ENCODE measurements around the gene TRPC6.
"Not testable (repeated sequence)": the region's sequence is repeated elsewhere in the genome, so short reads cannot be mapped to it uniquely, and the experiment has no call there.

Gene TRPC6

DNA sequence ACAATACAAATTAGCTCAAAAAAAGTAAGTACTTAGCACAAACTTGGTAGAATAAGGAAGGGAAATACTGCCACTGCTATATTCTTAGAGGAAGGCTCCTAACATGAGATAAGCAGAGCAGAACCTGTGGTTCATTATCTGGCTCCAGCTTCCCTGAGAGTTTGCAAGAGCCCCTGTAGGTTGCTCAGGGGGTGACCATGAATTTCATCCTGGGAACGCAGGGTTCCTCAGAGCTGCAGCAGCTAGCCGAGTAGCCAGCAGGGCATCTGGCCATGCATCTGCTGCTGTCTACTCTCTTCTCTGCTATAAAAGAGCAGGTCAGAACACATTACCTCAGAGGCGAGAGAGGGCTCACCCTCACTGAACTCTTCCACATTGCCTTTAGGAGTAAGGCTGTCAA, 67.3 kb downstream of the TRPC6 start:
- no peak for DNase-seq

DNA sequence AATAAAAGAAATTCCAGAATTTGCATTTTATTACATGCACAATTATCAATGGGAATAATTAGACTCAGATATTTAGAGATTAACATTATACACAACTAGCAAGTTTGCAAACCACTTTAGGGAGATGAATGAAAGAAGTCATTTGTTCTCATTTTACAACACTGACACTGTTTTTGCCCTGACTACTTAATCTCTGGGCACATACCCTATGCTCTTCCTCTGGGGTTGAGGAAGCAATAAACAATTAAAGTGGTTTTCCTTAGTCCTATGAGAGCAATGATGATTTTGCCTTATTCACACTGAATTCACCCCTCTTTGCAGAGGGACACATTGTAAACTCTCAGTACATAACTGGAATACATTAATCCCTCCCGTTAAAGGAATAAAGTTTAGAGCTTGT, 72.7 kb downstream of the TRPC6 start:
- DNase-seq, result no peak

DNA sequence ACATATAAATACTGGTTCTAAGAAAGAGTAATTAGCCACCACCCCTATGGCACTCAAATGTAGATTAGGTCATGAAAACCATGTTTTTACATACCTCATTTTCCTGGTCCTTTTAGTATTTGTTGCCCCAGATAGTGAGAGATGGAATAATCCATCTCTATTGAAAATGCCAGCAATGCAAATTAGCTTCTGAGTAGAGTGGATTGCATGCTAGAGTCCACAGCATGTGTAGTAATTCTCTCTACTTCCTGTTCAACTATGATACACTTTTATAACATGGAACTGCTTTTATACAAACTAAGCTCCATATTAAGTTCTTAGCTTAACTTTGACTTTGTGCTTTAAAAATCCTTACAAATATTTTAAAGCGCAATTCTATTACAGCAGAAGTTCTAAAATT, 73.2 kb downstream of the TRPC6 start:
- DNase-seq, result no peak

DNA sequence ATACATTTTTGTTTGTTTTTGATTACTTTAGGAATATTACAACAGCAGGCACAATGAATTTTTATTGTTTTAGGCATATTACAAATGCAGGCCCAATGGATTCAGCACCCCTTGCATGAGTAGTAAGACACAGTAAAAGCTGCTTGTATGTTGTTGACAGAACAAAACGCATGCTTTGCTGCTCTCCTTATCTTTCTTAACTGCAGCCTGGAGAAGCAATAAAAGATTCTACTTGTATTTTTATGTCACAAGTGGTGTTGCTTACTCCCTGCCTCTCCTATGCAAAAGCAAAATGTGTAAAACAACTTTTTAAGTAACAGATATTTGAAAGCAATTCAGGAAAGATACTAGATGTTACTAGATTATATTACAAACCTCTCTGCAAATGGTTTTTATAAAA, 73.9 kb downstream of the TRPC6 start:
- no peak for DNase-seq

DNA sequence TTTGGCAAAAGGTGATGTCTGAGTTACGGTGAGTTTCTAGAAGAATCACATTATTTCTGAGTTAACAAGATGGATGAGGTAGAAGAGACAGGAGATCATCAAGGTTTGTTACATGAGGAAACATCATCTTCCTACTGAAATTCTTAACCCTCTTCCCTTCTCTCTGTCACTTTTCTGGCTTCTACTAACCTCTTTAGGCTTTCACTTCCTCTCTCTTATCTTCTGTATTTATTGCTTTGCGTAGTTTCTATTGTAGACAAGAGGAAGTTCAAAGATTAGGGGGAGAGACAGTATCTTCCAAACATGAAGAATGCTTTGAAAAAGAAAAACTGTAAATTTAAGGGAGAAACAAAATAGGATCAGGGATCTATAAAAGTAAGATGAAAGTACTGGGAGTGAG, 75.4 kb downstream of the TRPC6 start:
- DNase-seq, result no peak

DNA sequence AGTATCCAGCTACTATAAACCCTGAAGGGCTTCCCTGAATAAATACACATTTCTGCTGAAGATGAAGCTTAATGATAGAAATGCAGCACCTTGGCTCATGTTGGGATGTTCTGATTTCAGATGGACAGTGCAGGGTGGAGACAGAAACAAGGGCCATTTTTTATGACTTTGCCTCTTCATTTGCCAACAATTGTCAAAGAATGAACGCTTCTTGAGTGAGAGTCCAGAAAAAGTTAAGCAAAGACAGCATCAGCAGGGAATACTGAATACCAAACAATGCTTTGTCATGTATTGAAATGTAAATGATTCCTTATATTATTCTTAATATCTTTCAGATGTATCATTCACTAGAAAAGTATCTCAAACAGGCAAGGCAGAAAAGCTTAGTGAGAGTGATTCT, 84.9 kb downstream of the TRPC6 start:
- DNase-seq, result no peak

DNA sequence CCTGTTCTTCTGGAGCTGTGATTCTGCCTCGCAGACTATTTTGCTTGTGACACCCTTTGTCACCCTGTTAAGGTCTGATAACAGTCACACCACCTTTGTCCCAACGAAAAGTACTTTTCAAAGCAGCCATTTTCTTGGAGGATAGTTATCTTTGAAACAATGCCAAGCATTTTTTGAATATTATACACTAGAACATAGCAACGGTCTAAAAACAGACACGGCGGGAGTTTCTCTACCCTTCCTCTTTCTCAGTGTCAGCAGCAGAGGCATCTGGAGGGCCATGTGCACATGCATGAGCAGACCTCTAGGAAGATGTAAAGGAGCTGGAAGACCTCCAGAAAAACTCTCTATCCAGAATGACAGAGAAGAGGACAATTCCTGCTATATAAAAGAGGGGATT, 86.5 kb downstream of the TRPC6 start:
- DNase-seq, result no peak

- no peak for DNase-seq
These were observed 96.0 kb downstream of the TRPC6 start for GRCh38 chr11:101487775-101488174.

DNA sequence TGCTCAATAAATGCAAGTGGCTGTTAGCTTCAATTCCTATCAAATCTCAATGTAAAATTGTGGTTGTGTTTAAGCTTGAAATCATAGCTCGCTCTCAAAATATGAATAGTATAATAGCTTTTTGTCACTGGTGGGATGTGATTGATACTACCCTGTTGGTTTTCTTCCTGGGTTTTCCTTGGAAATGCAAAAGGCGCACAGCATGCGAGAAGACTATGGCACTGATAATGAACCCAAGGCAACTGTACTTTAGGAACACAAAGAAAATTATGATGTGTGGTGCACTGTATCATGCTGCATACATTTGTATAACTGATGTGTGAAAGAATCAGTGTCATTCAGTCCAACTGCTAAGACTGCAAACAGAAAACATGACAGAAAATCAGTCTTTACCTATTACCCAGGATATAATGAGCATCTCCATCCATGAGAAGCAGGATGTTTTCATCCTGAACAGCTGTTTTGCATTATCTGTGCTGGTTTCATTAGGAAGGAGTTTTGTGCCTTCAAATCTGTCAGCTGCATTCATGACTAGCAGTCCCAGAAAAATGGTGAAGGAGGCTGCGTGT, 101.2 kb downstream of the TRPC6 start:
- DNase-seq, result no peak

GRCh38 chr11:101478587-101479369, 105.0 kb downstream of the TRPC6 start:
- DNase-seq, result no peak

GRCh38 chr11:101477926-101478325, 105.9 kb downstream of the TRPC6 start:
- no peak for DNase-seq

- DNase-seq, result no peak
These were observed 107.6 kb downstream of the TRPC6 start for GRCh38 chr11:101476191-101476590.

DNA sequence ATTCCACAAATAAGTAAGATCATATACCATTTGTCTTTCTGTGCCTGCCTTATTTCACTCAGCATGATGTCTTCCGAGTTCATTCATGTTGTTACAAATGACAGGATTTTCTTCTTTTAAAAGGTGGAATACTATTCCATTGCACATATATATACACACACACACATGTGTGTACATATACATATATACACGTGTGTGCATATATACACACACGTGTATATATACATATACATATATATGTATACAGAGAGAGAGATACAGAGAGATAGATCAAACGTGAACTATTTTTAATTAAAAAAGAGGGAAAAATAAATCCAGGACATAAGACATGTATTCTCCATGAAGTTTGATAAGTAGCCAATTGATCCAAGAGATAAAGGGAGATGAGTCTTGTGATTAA, 108.1 kb downstream of the TRPC6 start:
- no peak for DNase-seq

GRCh38 chr11:101474666-101475065, 109.1 kb downstream of the TRPC6 start:
- no peak for DNase-seq

DNA sequence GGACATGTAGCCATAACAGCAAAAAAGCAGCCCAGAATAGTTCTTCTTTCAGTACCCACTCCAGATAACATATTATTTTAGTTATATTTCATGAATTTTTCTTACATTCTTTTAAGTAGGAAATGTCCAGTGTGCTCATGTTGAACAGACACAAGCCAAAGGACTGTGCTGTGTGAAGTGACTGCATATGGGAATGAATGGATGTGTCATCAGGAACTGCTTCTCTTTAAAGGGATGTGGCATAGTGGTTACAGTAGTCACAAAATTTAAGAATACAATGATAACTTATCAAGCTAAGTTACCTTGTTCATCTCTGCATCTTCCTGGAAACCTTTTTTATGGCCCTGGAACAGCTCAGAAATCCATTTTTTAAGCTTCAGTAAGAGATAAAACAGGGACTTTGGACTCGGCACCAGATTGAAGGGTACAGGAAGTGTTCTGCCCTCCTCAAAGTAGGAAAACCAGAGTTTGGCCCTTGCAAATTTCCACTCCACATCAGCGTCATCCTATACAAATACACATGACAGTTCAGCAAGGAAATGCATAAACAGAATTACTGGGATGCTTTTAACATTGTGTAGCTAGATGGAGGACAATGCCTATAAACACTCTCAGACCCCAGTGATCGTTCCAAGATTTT, 112.8 kb downstream of the TRPC6 start:
- DNase-seq, result no peak

DNA sequence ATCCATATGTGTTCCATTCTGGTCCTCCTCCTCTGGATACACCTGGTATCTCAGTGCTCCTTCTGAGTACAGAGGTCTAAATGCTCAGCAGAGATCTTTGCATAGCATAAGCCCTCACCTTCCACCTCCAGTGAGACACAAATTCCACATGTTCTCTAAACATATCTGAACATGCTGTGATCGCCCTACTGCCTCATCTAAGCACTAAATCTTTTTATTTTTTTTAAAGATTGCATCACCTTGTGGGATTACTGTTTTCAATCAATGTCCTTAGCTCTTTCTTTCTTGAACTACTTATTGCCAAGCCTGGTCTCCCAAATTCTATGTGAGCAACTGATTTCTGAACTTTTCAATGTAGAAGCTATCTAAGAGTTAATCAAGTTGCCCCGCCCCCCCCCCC, 113.4 kb downstream of the TRPC6 start:
- no peak for DNase-seq

DNA sequence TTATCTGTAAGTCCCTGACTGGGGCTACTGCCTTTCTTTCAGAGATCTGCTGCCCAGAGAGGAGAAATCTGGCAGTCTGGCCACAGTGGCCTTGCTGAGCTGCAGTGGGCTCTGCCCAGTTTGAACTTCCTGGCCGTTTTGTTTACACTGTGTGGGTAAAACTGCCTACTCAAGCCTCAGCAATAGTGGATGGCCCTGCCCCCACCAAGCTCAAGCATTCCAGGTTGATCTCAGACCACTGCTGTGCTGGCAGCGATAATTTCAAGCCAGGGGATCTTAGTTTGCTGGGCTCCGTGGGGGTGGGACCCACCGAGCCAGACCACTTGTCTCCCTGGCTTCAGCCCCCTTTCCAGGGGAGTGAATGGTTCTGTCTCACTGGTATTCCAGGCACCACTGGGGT, 117.5 kb downstream of the TRPC6 start:
- DNase-seq, result no peak

- not testable (repeated sequence) for DNase-seq
These were observed 119.4 kb downstream of the TRPC6 start for GRCh38 chr11:101464388-101464787.

GRCh38 chr11:101459020-101459419, 124.8 kb downstream of the TRPC6 start:
- no peak for DNase-seq

GRCh38 chr11:101458161-101458560, 125.6 kb downstream of the TRPC6 start:
- no peak for DNase-seq

GRCh38 chr11:101456812-101457211, 127.0 kb downstream of the TRPC6 start:
- DNase-seq, result no peak

GRCh38 chr11:101453682-101454081, 130.1 kb downstream of the TRPC6 start:
- no peak for DNase-seq

- DNase-seq, result no peak
These were observed 134.8 kb downstream of the TRPC6 start for GRCh38 chr11:101448881-101449442.

GRCh38 chr11:101446726-101447125, 137.1 kb downstream of the TRPC6 start:
- DNase-seq, result no peak
